K562 (cell line): ENCODE results near the gene APEX1. TPM values are rescaled to one million over a fixed set of nuclear protein-coding genes. Genes with fewer than 3 reads are reported as not detected.

Experiments
- ARID3B ChIP-seq: fragments of 250-450 bp; sonication (Bioruptor Pico); IDR thresholded peaks from 2 replicates; pipeline ENCODE4 v1.4.0; 2020; ENCODE audit warnings: borderline replicate concordance
- CSDE1 ChIP-seq, 2 experiments: fragments of 450-650 bp; IDR thresholded peaks; 2 replicates each; pipeline ENCODE4 v1.6.1; 2016; ENCODE audit warnings: mild to moderate bottlenecking in 1 of 2
- E2F1 ChIP-seq: sonication (generic); formaldehyde crosslinking; IDR thresholded peaks from 2 replicates; pipeline ENCODE4 v1.8.1; 2023; ENCODE audit warnings: mild to moderate bottlenecking, missing genetic modification reagents, moderate library complexity
- E2F8 ChIP-seq: fragments of 450-650 bp; IDR thresholded peaks from 2 replicates; pipeline ENCODE4 v1.7.1; 2018; ENCODE audit warnings: mild to moderate bottlenecking, low read depth; ENCODE audit not compliant: partially characterized antibody
- GTF2F1 ChIP-seq: IDR thresholded peaks from 2 replicates; pipeline ENCODE4 v1.6.1; 2011; ENCODE audit warnings: low read depth, low read length, improper control_type of control experiment
- HLTF ChIP-seq: fragments of 450-650 bp; IDR thresholded peaks from 2 replicates; pipeline ENCODE4 v1.6.1; 2016
- HMBOX1 ChIP-seq: sonication (generic); IDR thresholded peaks from 2 replicates; pipeline ENCODE4 v1.6.1; 2016
- IRF2 ChIP-seq: sonication (generic); formaldehyde crosslinking; IDR thresholded peaks from 2 replicates; pipeline ENCODE4 v1.8.1; 2022; ENCODE audit warnings: mild to moderate bottlenecking, missing genetic modification reagents
- KAT7 ChIP-seq: sonication (generic); formaldehyde crosslinking; IDR thresholded peaks from 2 replicates; pipeline ENCODE4 v1.8.0; 2022; ENCODE audit warnings: missing genetic modification reagents, mild to moderate bottlenecking, borderline replicate concordance
- MITF ChIP-seq: IDR thresholded peaks from 2 replicates; pipeline ENCODE4 v1.6.1; 2014; ENCODE audit warnings: antibody characterized with exemption
- MTA3 ChIP-seq: fragments of 450-650 bp; formaldehyde crosslinking; IDR thresholded peaks from 2 replicates; pipeline ENCODE4 v1.6.1; 2017; ENCODE audit warnings: mild to moderate bottlenecking, borderline replicate concordance
- MYNN ChIP-seq, 2 experiments: sonication (generic); formaldehyde crosslinking in 1 of 2; IDR thresholded peaks; 2 replicates each; pipeline versions ENCODE4 v1.5.0 to v1.6.1; 2016 to 2020; ENCODE audit warnings: antibody characterized with exemption in 1 of 2, missing genetic modification reagents in 1 of 2
- RBM39 ChIP-seq: fragments of 200-400 bp; formaldehyde crosslinking; optimal IDR thresholded peaks from 2 replicates; pipeline ENCODE3; 2018; ENCODE audit warnings: low read depth, low read length
- TBP ChIP-seq: optimal IDR thresholded peaks from 2 replicates; pipeline ENCODE3; 2011; ENCODE audit warnings: low read depth, low read length, improper control_type of control experiment
- THRAP3 ChIP-seq: fragments of 450-650 bp; IDR thresholded peaks from 2 replicates; pipeline ENCODE4 v1.6.1; 2016; ENCODE audit warnings: mild to moderate bottlenecking, inconsistent platforms, borderline replicate concordance
- XRCC5 ChIP-seq: fragments of 200-400 bp; formaldehyde crosslinking; IDR thresholded peaks from 2 replicates; pipeline ENCODE4 v1.6.1; 2017; ENCODE audit warnings: low read depth, mild to moderate bottlenecking, low read length
- ZBTB17 ChIP-seq: fragments of 450-650 bp; formaldehyde crosslinking; IDR thresholded peaks from 2 replicates; pipeline ENCODE4 v1.4.0; 2020; ENCODE audit warnings: mild to moderate bottlenecking
- ZNF12 ChIP-seq: sonication (generic); formaldehyde crosslinking; IDR thresholded peaks from 2 replicates; pipeline ENCODE4 v1.4.0; 2020; ENCODE audit warnings: mild to moderate bottlenecking, missing genetic modification reagents
- ZNF354B ChIP-seq: fragments of 250-450 bp; sonication (Bioruptor Pico); IDR thresholded peaks from 2 replicates; pipeline ENCODE4 v1.4.0; 2020
- ZNF41 ChIP-seq: fragments of 250-450 bp; sonication (Bioruptor Pico); conservative IDR thresholded peaks from 2 replicates; pipeline ENCODE4 v1.4.0; 2020; ENCODE audit warnings: mild to moderate bottlenecking
- ZSCAN32 ChIP-seq: fragments of 450-650 bp; formaldehyde crosslinking; IDR thresholded peaks from 2 replicates; pipeline ENCODE4 v1.4.0; 2020; ENCODE audit warnings: mild to moderate bottlenecking, moderate library complexity
- polyA plus RNA-seq, 8 experiments: library from polyadenylated mRNA; depleted of rRNA in 4 of 8; stranded (reverse) in 5 of 8; unstranded in 3 of 8; fragments of >200 nt; fragmentation: Nextera tagmentation in 2 of 8; fragmentation: Illumina TruSeq in 1 of 8; extraction: Ambion mirVana in 2 of 8; extraction: Trizol in 1 of 8; gene quantifications; 2 replicates each; pipeline versions ENCODE4 v1.2.1 to v1.2.3, GENCODE V29; 2011 to 2014; ENCODE audit warnings: inconsistent platforms in 1 of 8, missing spikeins in 1 of 8
- total RNA-seq, 7 experiments: library from RNA; depleted of rRNA in 6 of 7; stranded (reverse); fragments of >200 nt in 6 of 7; fragmentation: Illumina TruSeq in 2 of 7; extraction: Trizol in 2 of 7; gene quantifications; 2 replicates each; pipeline versions ENCODE4 v1.2.1 to v1.2.3, GENCODE V29; 2011 to 2021; ENCODE audit warnings: low replicate concordance in 1 of 7

The APEX1 gene
- total and polyA plus RNA-seq, 9 of the 15 experiments (the other 6 are each of a cell fraction or from before 2014, with no cell fraction given): 50.2 to 274 (median 158) TPM

GRCh38 chr14:20469242-20469889 is 14.3 kb downstream of the APEX1 start, which contains the start of gene PNP (continued):
- TF ChIP-seq E2F8: no peak
- TF ChIP-seq ZSCAN32 (CRISPR knock-in tag): no peak
- peak; percentile 93 for TF ChIP-seq GTF2F1
- 0 out of 2 replicates have a peak, but pooled peaks have one; percentile 8 for TF ChIP-seq HMBOX1
- peak; percentile 99 for TF ChIP-seq TBP
- 0 out of 2 replicates have a peak, but pooled peaks have one; percentile 57 for TF ChIP-seq ZNF12 (CRISPR knock-in tag)
- 0 out of 2 replicates have a peak, but pooled peaks have one; percentile 29 for TF ChIP-seq ZBTB17 (CRISPR knock-in tag)
- peak; percentile 29; the same call in 1 of the 2 replicates for TF ChIP-seq HLTF
- peak; percentile 84 for TF ChIP-seq MTA3
- TF ChIP-seq RBM39: no peak
- peak; percentile 93; the same call in 1 of the 2 replicates for TF ChIP-seq KAT7 (CRISPR knock-in tag)
- TF ChIP-seq XRCC5: 0 out of 2 replicates have a peak, but pooled peaks have one; percentile 26
- TF ChIP-seq ARID3B (CRISPR knock-in tag): no peak
- no peak for TF ChIP-seq ZNF41 (CRISPR knock-in tag)
- TF ChIP-seq ZNF354B (CRISPR knock-in tag): no peak
- TF ChIP-seq IRF2 (CRISPR knock-in tag): no peak
- 0 out of 2 replicates have a peak, but pooled peaks have one; percentile 18 for TF ChIP-seq MYNN (IDR thresholded peaks at IDR 0.05)
- no peak for TF ChIP-seq MYNN (CRISPR knock-in tag; IDR thresholded peaks at IDR 0.05)
- 0 out of 2 replicates have a peak, but pooled peaks have one; percentile 57 for TF ChIP-seq THRAP3
- TF ChIP-seq MITF: no peak
- TF ChIP-seq CSDE1 (IDR thresholded peaks at IDR 0.05): peak in 1 of 2 experiments; percentile 80; a peak in 2 of 4 replicates
- TF ChIP-seq E2F1 (CRISPR knock-in tag): peak; percentile 84
